Skeletal muscle cell (primary cell): ENCODE data around the gene SMAD7.

Source experiments
- DNase-seq: peaks from one replicate; pipeline ENCODE4 v3.0.0-alpha.2; 2010; ENCODE audit warnings: low read depth
- H3K4me3 ChIP-seq: 2 replicates; pipeline ENCODE4 v1.5.1; 2011; ENCODE audit warnings: low read depth, mild to moderate bottlenecking, control low read depth, low read length, moderate library complexity

SMAD7 gene

GRCh38 chr18:48923746-48924629, 26.8 kb downstream of the SMAD7 start:
- peak; percentile 47 for DNase-seq
- H3K4me3 ChIP-seq, result no peak overlapping the region

- DNase-seq, result peak; percentile 75
Observed at GRCh38 chr18:48922801-48923730, 27.7 kb downstream of the SMAD7 start.

GRCh38 chr18:48922226-48922800, 28.5 kb downstream of the SMAD7 start:
- DNase-seq, result no peak
- H3K4me3 ChIP-seq, result no peak overlapping the region

More at GRCh38 chr18:48922801-48923730, 27.7 kb downstream of the SMAD7 start:
- no peak overlapping the region for H3K4me3 ChIP-seq

- no peak overlapping the region for H3K4me3 ChIP-seq
- no peak for DNase-seq
Observed at GRCh38 chr18:48921305-48922225, 29.2 kb downstream of the SMAD7 start.

GRCh38 chr18:48920408-48921038, 30.2 kb downstream of the SMAD7 start:
- H3K4me3 ChIP-seq, result no peak overlapping the region
- DNase-seq, result no peak

GRCh38 chr18:48919547-48919946, 31.2 kb downstream of the SMAD7 start:
- DNase-seq, result no peak
- no peak overlapping the region for H3K4me3 ChIP-seq

GRCh38 chr18:48918660-48919456, 31.9 kb downstream of the SMAD7 start:
- H3K4me3 ChIP-seq, result no peak overlapping the region
- no peak for DNase-seq

- no peak for DNase-seq
- H3K4me3 ChIP-seq, result no peak overlapping the region
Observed at GRCh38 chr18:48917579-48918517, 32.9 kb downstream of the SMAD7 start.

- no peak for DNase-seq
- H3K4me3 ChIP-seq, result no peak overlapping the region
Observed at GRCh38 chr18:48915626-48916425, 34.9 kb downstream of the SMAD7 start.

- H3K4me3 ChIP-seq, result no peak overlapping the region
- no peak for DNase-seq
Observed at GRCh38 chr18:48914581-48915251, 36.0 kb downstream of the SMAD7 start.

GRCh38 chr18:48913775-48914174, 37.0 kb downstream of the SMAD7 start:
- no peak for DNase-seq
- no peak overlapping the region for H3K4me3 ChIP-seq

GRCh38 chr18:48913201-48913600, 37.6 kb downstream of the SMAD7 start:
- no peak overlapping the region for H3K4me3 ChIP-seq

GRCh38 chr18:48910972-48911545, 39.7 kb downstream of the SMAD7 start:
- no peak overlapping the region for H3K4me3 ChIP-seq
- DNase-seq, result no peak

More at GRCh38 chr18:48913201-48913600, 37.6 kb downstream of the SMAD7 start:
- no peak for DNase-seq

- H3K4me3 ChIP-seq, result no peak overlapping the region
- DNase-seq, result no peak
Observed at GRCh38 chr18:48909721-48910120, 41.0 kb downstream of the SMAD7 start.

- no peak for DNase-seq
- no peak overlapping the region for H3K4me3 ChIP-seq
Observed at GRCh38 chr18:48908916-48909315, 41.8 kb downstream of the SMAD7 start.
